OCI-LY7 (cell line): ENCODE results near the gene KLK13. TPM values are rescaled to one million over a fixed set of nuclear protein-coding genes. Genes with fewer than 3 reads are reported as not detected.

ENCODE experiments used
- BruUV-seq: library from RNA; stranded (reverse); fragments of 400-500 nt; replicated peaks from 2 replicates; lab custom pipeline; 2021; lab: Mats Ljungman, UMichigan
- CTCF ChIA-PET: fragments of 300-600 bp; sonication (Branson Sonifier 250); formaldehyde crosslinking; loops from one replicate; lab custom pipeline; 2022; ENCODE audit warnings: antibody characterized with exemption; ENCODE audit not compliant: unreplicated experiment; lab: Charles Lee
- POLR2A ChIA-PET: fragments of 300-600 bp; sonication (Branson Sonifier 250); formaldehyde crosslinking; loops from one replicate; lab custom pipeline; 2022; ENCODE audit warnings: antibody characterized with exemption; lab: Charles Lee
- DNase-seq: peaks from one replicate; pipeline ENCODE4 v3.0.0-alpha.2; 2015; ENCODE audit warnings: low spot score
- H2AFZ ChIP-seq: fragments of 200-600 bp; sonication (generic), shearing (Covaris generic); 2 replicates; pipeline ENCODE4 v1.6.1; 2014; ENCODE audit warnings: mild to moderate bottlenecking, antibody characterized with exemption, low read length, moderate library complexity
- H3K27ac ChIP-seq: fragments of 200-600 bp; sonication (generic); 2 replicates; pipeline ENCODE4 v1.5.1; 2014; ENCODE audit warnings: mixed run types, low read depth, mild to moderate bottlenecking, moderate library complexity, low read length, inconsistent platforms; ENCODE audit not compliant: poor library complexity, severe bottlenecking
- H3K36me3 ChIP-seq: fragments of 200-600 bp; sonication (generic); 2 replicates; pipeline ENCODE4 v1.6.1; 2014; ENCODE audit warnings: mild to moderate bottlenecking, antibody characterized with exemption, low read length, moderate library complexity, mixed read lengths; ENCODE audit not compliant: insufficient read depth
- H3K4me1 ChIP-seq: fragments of 200-600 bp; sonication (generic); 2 replicates; pipeline ENCODE4 v1.5.1; 2014; ENCODE audit warnings: mild to moderate bottlenecking, low read length; ENCODE audit not compliant: insufficient read depth, poor library complexity, severe bottlenecking
- H3K4me2 ChIP-seq: fragments of 200-600 bp; sonication (generic); 2 replicates; pipeline ENCODE4 v1.6.1; 2014; ENCODE audit warnings: mild to moderate bottlenecking, low read length
- H3K4me3 ChIP-seq: fragments of 200-600 bp; sonication (generic); 2 replicates; pipeline ENCODE4 v1.5.1; 2014; ENCODE audit warnings: mild to moderate bottlenecking, low read depth, low read length; ENCODE audit not compliant: poor library complexity, severe bottlenecking
- H3K79me2 ChIP-seq: fragments of 200-600 bp; sonication (generic); 2 replicates; pipeline ENCODE4 v1.6.1; 2016; ENCODE audit warnings: low read depth, mild to moderate bottlenecking, low read length, moderate library complexity, mixed read lengths; ENCODE audit not compliant: insufficient read depth
- H3K9me2 ChIP-seq: fragments of 200-600 bp; sonication (generic); 2 replicates; pipeline ENCODE4 v1.6.1; 2016; ENCODE audit warnings: mild to moderate bottlenecking, low read length, mixed read lengths; ENCODE audit not compliant: insufficient read depth
- H3K9me3 ChIP-seq: fragments of 200-600 bp; sonication (generic); 2 replicates; pipeline ENCODE4 v1.6.1; 2014; ENCODE audit warnings: mild to moderate bottlenecking, mixed run types, low read length, mixed read lengths
- H4K20me1 ChIP-seq: fragments of 200-600 bp; sonication (generic); 2 replicates; pipeline ENCODE4 v1.6.1; 2014; ENCODE audit warnings: mild to moderate bottlenecking, antibody characterized with exemption, low read length, moderate library complexity, mixed read lengths; ENCODE audit not compliant: insufficient read depth
- EZH2phosphoT487 ChIP-seq: fragments of 200-600 bp; sonication (generic); IDR thresholded peaks from 2 replicates; pipeline ENCODE4 v1.6.1; 2018; ENCODE audit warnings: low read depth, borderline replicate concordance, mild to moderate bottlenecking, mixed run types, antibody characterized with exemption, low read length, moderate library complexity, mixed read lengths
- intact Hi-C: fragments of 100-400 bp; cut with micrococcal nuclease; formaldehyde crosslinking; loops from one replicate; pipeline ENCODE4 v1.10.0; 2022; ENCODE audit not compliant: unreplicated experiment
- total RNA-seq, 2 experiments: library from RNA; depleted of rRNA in 1 of 2; stranded (reverse); fragments of >200 nt in 1 of 2; shearing (Covaris generic) in 1 of 2; gene quantifications; 2 replicates each; pipeline ENCODE4 v1.2.3, GENCODE V29; 2014 to 2022
- TF ChIP-seq, protein P1 (sequence below): fragments of 200-600 bp; sonication (generic); conservative IDR thresholded peaks from 2 replicates; pipeline ENCODE4 v1.5.1; 2014; ENCODE audit warnings: mild to moderate bottlenecking, antibody characterized with exemption, low read length, moderate library complexity, mixed read lengths

KLK13 gene
- total RNA-seq, 2 experiments from 2014 or later: not detected

DNA sequence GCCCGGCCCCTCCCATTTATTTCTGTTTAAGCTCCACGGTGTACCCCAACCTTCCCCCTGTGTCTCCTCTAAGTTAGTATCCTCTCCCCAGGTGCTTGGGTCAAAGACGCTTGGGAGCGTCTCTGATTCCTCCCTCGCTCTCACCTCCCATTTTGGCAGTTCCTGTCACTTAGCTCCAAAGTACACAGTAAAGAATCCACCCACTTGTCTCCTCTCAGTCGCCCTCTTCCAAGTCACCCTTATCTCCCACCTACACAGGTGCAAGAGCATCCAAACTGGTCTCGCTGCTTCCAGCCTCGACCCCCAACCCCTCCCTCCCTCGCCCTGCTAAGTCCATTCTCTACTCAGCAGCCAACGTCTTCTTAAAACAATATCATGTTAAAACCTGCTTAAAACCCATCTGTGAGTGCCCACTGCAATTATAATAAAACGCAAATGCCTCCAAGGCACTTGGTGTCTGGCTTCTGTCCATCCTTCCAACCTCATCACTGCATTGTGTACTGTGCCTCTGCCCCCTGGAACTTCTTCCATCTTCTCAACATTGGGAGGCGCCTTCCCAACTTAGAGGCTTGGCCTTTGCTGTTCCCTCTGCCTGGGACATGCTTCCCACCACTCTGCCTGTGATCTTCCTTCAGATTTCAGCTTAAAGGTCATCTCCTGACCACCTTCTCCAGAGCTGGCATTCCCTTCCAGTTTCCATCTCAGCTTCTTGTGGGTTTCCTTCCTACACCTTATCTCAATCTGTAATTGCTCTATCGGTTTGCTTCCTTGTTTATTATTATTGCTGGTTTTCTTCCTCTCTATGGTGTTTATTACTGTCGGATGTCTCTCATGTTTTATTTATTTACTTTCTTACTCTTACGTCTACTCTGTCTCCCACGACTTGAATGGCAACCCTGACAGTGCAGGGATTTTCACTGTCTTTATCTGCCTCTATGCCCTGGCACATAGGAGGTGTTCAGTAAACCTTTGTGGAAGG lies 27.3 kb upstream of the KLK13 start:
- Histone ChIP-seq H3K9me2 (no peaks in the 10 kb centered on the region), H2AFZ (no peak overlapping the region), H3K36me3 (peaks cover 3% of the 10 kb centered on the region; the same call in 1 of the 2 replicates), H3K4me3 (no peak overlapping the region), H3K79me2 (no peaks in the 10 kb centered on the region), H3K4me1 (no peaks in the 10 kb centered on the region), H3K9me3 (no peaks in the 10 kb centered on the region), H4K20me1 (no peaks in the 10 kb centered on the region), H3K4me2 (no peak overlapping the region), H3K27ac (no peak overlapping the region)
- CTCF ChIA-PET: no interaction called here
- POLR2A ChIA-PET: no interaction called here
- BruUV-seq: no TSS peak
- TF ChIP-seq EZH2phosphoT487: no peak
- TF ChIP-seq, protein P1, sequence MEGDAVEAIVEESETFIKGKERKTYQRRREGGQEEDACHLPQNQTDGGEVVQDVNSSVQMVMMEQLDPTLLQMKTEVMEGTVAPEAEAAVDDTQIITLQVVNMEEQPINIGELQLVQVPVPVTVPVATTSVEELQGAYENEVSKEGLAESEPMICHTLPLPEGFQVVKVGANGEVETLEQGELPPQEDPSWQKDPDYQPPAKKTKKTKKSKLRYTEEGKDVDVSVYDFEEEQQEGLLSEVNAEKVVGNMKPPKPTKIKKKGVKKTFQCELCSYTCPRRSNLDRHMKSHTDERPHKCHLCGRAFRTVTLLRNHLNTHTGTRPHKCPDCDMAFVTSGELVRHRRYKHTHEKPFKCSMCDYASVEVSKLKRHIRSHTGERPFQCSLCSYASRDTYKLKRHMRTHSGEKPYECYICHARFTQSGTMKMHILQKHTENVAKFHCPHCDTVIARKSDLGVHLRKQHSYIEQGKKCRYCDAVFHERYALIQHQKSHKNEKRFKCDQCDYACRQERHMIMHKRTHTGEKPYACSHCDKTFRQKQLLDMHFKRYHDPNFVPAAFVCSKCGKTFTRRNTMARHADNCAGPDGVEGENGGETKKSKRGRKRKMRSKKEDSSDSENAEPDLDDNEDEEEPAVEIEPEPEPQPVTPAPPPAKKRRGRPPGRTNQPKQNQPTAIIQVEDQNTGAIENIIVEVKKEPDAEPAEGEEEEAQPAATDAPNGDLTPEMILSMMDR: no peak
- no peak for DNase-seq
- intact Hi-C loops: no loop called here

DNA sequence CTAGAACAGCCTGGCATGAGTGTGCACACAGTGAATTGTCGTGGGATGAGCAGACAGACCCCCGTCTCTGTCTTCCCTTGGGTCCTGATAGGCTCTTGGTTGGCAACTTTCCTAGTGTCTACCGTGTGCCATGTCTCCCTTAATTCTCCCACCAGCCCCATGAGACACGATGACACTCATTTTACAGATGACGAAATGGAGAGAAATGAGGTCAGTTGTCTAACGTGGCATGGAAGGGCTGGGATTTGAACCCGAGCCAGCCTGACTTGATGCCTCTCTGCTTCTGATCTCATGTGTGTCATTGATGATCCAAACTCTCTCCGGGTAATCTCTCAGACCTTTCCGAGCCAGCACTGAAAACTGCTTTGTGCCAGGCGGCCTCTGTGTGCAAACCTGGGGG lies 26.2 kb upstream of the KLK13 start:
- DNase-seq: no peak
- no TSS peak for BruUV-seq
- Histone ChIP-seq H3K79me2 (no peaks in the 10 kb centered on the region), H3K27ac (no peak overlapping the region), H3K9me2 (no peaks in the 10 kb centered on the region), H3K36me3 (no peaks in the 10 kb centered on the region; the same call in 1 of the 2 replicates), H2AFZ (no peak overlapping the region), H3K4me2 (no peak overlapping the region), H3K4me1 (no peaks in the 10 kb centered on the region), H4K20me1 (no peaks in the 10 kb centered on the region), H3K9me3 (no peaks in the 10 kb centered on the region), H3K4me3 (no peak overlapping the region)
- ChIA-PET CTCF (no interaction called here), POLR2A (no interaction called here)
- intact Hi-C loops: no loop called here
- no peak for TF ChIP-seq EZH2phosphoT487
- TF ChIP-seq, protein P1: no peak

DNA sequence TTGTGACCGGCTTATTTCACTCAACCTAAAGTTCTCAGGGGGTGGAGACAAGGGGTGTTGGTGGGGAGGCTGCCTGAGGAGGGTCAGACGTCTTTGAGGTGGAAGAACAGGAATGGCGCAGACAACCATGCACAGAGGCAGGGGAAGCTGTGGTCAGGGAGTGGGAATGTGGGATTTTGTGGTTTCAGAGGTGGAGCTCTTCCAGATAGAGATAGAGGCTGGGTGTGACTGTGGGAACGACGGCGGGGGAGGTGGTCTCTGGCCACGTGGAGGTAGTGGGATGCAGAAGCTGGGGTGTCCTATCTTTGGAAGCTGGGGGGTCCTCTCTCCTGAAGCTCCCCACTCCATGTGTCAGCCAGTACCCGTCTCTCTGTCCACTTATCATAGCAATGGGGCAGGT lies 25.6 kb upstream of the KLK13 start:
- no peak overlapping the region for H3K4me2 ChIP-seq
- ChIA-PET CTCF (no interaction called here), POLR2A (no interaction called here)

More for the DNA sequence above, 25.6 kb upstream of the KLK13 start:
- Histone ChIP-seq H3K79me2 (no peaks in the 10 kb centered on the region), H3K27ac (no peak overlapping the region), H3K9me3 (no peaks in the 10 kb centered on the region), H2AFZ (no peak overlapping the region), H4K20me1 (no peaks in the 10 kb centered on the region), H3K4me1 (no peaks in the 10 kb centered on the region), H3K9me2 (no peaks in the 10 kb centered on the region), H3K4me3 (no peak overlapping the region), H3K36me3 (no peaks in the 10 kb centered on the region; the same call in 1 of the 2 replicates)
- intact Hi-C loops: no loop called here
- no TSS peak for BruUV-seq
- TF ChIP-seq, protein P1: no peak
- TF ChIP-seq EZH2phosphoT487: no peak
- DNase-seq: no peak
